Nephron (organoid): Measurements from ENCODE around the gene LRRTM2.
A peak's percentile ranks its signal among the peaks of the same experiment; 100 is the strongest.

Experiments
- H3K27ac Mint-ChIP-seq, 3 experiments: 2 replicates each; pipeline ENCODE4 v1.8.0; 2020; ENCODE audit warnings: mixed read lengths in 3 of 3, mild to moderate bottlenecking in 2 of 3, moderate library complexity in 1 of 3
- H3K27me3 Mint-ChIP-seq: 2 replicates; pipeline ENCODE4 v1.8.0; 2021; ENCODE audit warnings: low read depth, mild to moderate bottlenecking, moderate library complexity, mixed read lengths
- H3K36me3 Mint-ChIP-seq: 2 replicates; pipeline ENCODE4 v1.8.0; 2020; ENCODE audit warnings: low read depth, mixed read lengths
- H3K4me1 Mint-ChIP-seq: 2 replicates; pipeline ENCODE4 v1.8.0; 2020; ENCODE audit warnings: mixed read lengths
- H3K4me3 Mint-ChIP-seq, 3 experiments: 2 replicates each; pipeline ENCODE4 v1.8.0; 2020; ENCODE audit warnings: mild to moderate bottlenecking in 3 of 3, mixed read lengths in 3 of 3, moderate library complexity in 2 of 3
- H3K9me3 Mint-ChIP-seq: 2 replicates; pipeline ENCODE4 v1.8.0; 2020; ENCODE audit warnings: mixed read lengths
- TF ChIP-seq, protein P1 (sequence below), 3 experiments: fragments of 200-600 bp; sonication (generic); IDR thresholded peaks; one replicate each; pipeline ENCODE4 v1.5.0; 2021; ENCODE audit warnings: antibody characterized with exemption in 3 of 3; ENCODE audit not compliant: unreplicated experiment in 3 of 3

The LRRTM2 gene

GRCh38 chr5:138895918-138896317 is 20.8 kb upstream of the LRRTM2 start:
- peak overlapping the region in 1 of 3 experiments; percentile 11 for H3K27ac Mint-ChIP-seq
- H3K36me3 Mint-ChIP-seq, result peaks cover 79% of the 10 kb centered on the region
- H3K9me3 Mint-ChIP-seq, result peaks cover 3% of the 10 kb centered on the region
- TF ChIP-seq, protein P1, sequence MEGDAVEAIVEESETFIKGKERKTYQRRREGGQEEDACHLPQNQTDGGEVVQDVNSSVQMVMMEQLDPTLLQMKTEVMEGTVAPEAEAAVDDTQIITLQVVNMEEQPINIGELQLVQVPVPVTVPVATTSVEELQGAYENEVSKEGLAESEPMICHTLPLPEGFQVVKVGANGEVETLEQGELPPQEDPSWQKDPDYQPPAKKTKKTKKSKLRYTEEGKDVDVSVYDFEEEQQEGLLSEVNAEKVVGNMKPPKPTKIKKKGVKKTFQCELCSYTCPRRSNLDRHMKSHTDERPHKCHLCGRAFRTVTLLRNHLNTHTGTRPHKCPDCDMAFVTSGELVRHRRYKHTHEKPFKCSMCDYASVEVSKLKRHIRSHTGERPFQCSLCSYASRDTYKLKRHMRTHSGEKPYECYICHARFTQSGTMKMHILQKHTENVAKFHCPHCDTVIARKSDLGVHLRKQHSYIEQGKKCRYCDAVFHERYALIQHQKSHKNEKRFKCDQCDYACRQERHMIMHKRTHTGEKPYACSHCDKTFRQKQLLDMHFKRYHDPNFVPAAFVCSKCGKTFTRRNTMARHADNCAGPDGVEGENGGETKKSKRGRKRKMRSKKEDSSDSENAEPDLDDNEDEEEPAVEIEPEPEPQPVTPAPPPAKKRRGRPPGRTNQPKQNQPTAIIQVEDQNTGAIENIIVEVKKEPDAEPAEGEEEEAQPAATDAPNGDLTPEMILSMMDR (IDR thresholded peaks at IDR 0.05; ENCODE audit: unreplicated experiment in 3 of 3), result no peak
- no peaks in the 10 kb centered on the region for H3K27me3 Mint-ChIP-seq
- H3K4me3 Mint-ChIP-seq, result no peak overlapping the region
- H3K4me1 Mint-ChIP-seq, result peaks cover 8% of the 10 kb centered on the region

DNA sequence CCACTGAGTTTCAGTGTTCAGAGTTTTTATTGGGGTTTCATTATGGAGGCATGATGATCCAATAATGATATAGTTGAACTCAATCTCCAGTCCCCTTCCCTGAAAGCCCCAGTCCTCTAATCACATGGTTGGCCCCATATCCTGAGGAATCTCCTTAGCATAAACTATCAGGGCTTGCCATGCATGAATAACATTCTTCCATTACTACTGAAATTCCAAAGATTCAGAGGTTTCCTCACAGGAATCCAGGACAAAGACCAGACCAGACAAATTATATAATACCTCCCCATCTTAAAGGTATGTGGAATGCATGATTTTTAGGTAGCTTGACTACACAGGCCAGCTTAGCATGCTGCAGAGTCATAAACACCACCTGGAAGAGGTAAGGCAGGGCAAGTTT is 15.5 kb upstream of the LRRTM2 start:
- H3K4me3 Mint-ChIP-seq, result no peak overlapping the region
- peaks cover 74% of the 10 kb centered on the region for H3K36me3 Mint-ChIP-seq
- no peaks in the 10 kb centered on the region for H3K27me3 Mint-ChIP-seq

GRCh38 chr5:138889994-138890393 is 14.9 kb upstream of the LRRTM2 start:
- Mint-ChIP-seq H3K9me3 (peaks cover 3% of the 10 kb centered on the region), H3K4me1 (peaks cover 7% of the 10 kb centered on the region)

More for the DNA sequence above, 15.5 kb upstream of the LRRTM2 start:
- TF ChIP-seq, protein P1 (IDR thresholded peaks at IDR 0.05; ENCODE audit: unreplicated experiment in 3 of 3), result no peak
- peaks cover 3% of the 10 kb centered on the region for H3K9me3 Mint-ChIP-seq
- H3K27ac Mint-ChIP-seq, result peak overlapping the region in 1 of 3 experiments; percentile 49
- peaks cover under 1% of the 10 kb centered on the region for H3K4me1 Mint-ChIP-seq

GRCh38 chr5:138884554-138884953 is 9.4 kb upstream of the LRRTM2 start:
- H3K4me3 Mint-ChIP-seq, result no peak overlapping the region
- TF ChIP-seq, protein P1 (IDR thresholded peaks at IDR 0.05; ENCODE audit: unreplicated experiment in 3 of 3), result no peak
- peaks cover 44% of the 10 kb centered on the region for H3K36me3 Mint-ChIP-seq
- no peaks in the 10 kb centered on the region for H3K9me3 Mint-ChIP-seq
- no peaks in the 10 kb centered on the region for H3K27me3 Mint-ChIP-seq
- peak overlapping the region; percentile 13 to 42 (median 25) for H3K27ac Mint-ChIP-seq
- peaks cover 39% of the 10 kb centered on the region for H3K4me1 Mint-ChIP-seq

More at GRCh38 chr5:138889994-138890393, 14.9 kb upstream of the LRRTM2 start:
- peaks cover 70% of the 10 kb centered on the region for H3K36me3 Mint-ChIP-seq
- no peak overlapping the region for H3K27ac Mint-ChIP-seq
- no peaks in the 10 kb centered on the region for H3K27me3 Mint-ChIP-seq
- TF ChIP-seq, protein P1 (IDR thresholded peaks at IDR 0.05; ENCODE audit: unreplicated experiment in 3 of 3), result no peak
- H3K4me3 Mint-ChIP-seq, result no peak overlapping the region

DNA sequence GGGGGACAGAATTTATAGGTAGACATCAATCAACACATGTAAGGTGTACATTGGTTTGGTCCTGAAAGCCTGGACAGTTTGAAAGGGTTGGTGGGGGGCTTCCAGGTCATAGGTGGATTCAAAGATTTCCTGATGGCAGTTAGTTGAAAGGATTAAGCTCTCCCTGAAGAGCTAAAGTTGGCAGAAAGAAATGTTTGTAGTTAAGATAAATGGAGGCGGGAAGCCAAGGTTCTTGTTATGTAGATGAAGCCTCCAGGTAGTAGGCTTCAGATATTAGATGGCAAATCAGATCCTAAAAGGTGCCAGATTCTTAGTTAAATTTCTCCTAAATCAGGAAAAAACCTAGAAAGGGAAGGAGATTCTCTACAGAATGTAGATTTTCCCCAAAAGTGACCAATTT is 9.0 kb upstream of the LRRTM2 start:
- no peak overlapping the region for H3K4me3 Mint-ChIP-seq
- peak overlapping the region; percentile 8 to 42 (median 25) for H3K27ac Mint-ChIP-seq
- TF ChIP-seq, protein P1 (IDR thresholded peaks at IDR 0.05; ENCODE audit: unreplicated experiment in 3 of 3), result no peak
- H3K9me3 Mint-ChIP-seq, result no peaks in the 10 kb centered on the region
- H3K36me3 Mint-ChIP-seq, result peaks cover 39% of the 10 kb centered on the region
- H3K27me3 Mint-ChIP-seq, result no peaks in the 10 kb centered on the region
- H3K4me1 Mint-ChIP-seq, result peaks cover 39% of the 10 kb centered on the region

DNA sequence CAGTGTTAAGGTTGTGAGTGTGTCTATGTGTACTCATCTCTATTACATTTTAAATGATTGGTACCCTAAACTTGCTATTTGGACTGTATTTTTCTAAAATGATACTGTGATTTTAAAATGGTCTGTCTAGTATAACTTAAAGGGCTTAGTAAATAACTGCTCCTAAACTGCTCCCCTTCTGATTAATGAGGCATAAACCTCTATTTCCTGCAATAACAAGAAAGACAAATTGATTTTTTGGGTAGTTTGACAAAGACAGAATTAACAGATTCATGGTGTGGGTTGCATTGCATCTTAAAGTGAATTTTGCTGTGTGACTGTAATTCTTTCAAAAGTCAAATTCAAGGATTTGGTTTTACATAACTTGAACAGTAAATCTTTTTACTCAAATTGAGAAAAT is 8.1 kb upstream of the LRRTM2 start:
- Mint-ChIP-seq H3K4me3 (no peak overlapping the region), H3K9me3 (no peaks in the 10 kb centered on the region), H3K27ac (peak overlapping the region in 2 of 3 experiments; percentile 25 to 42), H3K36me3 (peaks cover 35% of the 10 kb centered on the region), H3K4me1 (peaks cover 39% of the 10 kb centered on the region), H3K27me3 (no peaks in the 10 kb centered on the region)
- TF ChIP-seq, protein P1 (IDR thresholded peaks at IDR 0.05; ENCODE audit: unreplicated experiment in 3 of 3), result no peak
